HG02678 (cell line): ENCODE data around the gene ZNF469.

ENCODE experiments used
- ATAC-seq: cut with Tn5 transposase; IDR thresholded peaks from one replicate; pipeline ENCODE4 v1.9.1; 2021; ENCODE audit warnings: mild to moderate bottlenecking, moderate library complexity; ENCODE audit not compliant: unreplicated experiment

Gene ZNF469

DNA sequence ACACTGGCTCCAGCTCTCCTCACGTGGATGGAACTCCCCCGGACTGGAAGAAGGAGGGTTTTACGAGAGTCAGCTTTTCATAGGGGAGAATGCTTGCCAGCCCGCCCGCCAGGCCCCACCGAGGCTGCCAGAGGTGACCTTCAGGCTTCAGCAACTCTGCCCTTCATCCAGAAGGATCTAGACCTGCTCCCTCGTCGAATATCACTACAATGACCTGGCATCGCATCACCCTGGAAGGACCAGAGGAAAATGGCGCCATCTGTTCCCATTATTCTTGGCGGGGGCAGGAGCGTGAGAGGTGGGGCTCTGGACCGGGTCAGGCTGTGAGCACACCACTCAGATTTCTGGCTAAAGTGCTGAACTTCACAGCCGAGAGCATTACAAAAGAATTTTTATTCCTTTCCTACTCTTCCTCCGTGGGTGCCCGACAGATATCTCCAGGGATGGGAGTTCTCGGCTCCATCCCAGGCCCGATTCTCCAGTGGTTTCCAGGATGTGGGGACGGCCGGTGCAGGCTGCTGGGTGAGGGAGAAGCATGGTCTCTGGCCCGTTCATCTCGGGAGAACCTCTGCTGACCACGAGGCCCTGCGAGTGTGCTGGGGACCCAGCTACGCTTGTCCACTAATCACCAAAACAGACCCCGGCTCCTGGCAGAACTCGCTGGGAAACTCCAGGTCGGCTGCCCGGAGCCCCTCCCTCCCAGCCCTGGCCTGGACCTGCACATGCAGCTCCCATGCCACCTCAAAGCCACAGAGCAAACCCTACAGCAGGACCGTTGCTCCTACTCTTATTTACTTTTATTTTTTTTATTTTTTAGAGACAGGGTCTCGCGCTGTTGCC lies 36.8 kb upstream of the ZNF469 start:
- ATAC-seq: no peak

DNA sequence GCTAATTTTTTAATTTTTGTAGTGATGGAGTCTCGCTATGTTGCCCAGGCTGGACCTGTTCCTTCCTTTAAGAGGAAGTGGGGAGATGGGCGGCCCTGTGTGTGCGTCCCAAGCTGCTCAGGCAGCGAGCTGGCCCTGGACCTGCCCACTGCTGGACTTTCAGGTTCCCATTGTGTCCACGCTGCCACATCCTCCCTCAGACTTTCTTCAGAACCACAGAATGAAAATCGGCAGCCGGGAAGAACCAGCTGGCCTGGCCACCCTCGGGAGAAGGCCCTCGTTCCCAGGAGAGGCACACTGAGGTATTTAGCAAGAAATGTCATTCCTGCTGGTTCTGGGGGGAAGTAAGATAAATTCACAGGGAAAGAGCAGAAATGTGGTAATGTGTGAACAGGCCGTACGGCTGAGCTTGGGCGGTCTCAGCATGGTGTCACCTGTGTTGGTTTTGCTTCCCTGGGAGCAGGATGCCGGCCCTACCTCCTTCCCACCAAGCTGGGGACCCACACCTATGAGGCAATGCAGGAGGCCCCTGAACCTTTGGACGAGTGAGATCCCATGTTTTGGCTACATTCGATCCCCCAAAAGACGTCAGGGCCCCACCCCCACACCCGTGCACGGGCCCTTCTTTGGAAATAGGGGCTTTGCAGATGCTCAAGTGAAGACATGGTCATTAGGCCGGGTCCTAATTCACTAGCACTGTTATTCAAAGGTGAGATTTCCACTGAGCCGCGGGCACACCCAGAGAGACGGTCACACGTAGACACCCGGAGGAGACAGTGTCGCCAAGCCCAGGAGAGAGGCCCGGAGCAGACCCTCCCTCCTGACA lies 35.9 kb upstream of the ZNF469 start:
- ATAC-seq: no peak

DNA sequence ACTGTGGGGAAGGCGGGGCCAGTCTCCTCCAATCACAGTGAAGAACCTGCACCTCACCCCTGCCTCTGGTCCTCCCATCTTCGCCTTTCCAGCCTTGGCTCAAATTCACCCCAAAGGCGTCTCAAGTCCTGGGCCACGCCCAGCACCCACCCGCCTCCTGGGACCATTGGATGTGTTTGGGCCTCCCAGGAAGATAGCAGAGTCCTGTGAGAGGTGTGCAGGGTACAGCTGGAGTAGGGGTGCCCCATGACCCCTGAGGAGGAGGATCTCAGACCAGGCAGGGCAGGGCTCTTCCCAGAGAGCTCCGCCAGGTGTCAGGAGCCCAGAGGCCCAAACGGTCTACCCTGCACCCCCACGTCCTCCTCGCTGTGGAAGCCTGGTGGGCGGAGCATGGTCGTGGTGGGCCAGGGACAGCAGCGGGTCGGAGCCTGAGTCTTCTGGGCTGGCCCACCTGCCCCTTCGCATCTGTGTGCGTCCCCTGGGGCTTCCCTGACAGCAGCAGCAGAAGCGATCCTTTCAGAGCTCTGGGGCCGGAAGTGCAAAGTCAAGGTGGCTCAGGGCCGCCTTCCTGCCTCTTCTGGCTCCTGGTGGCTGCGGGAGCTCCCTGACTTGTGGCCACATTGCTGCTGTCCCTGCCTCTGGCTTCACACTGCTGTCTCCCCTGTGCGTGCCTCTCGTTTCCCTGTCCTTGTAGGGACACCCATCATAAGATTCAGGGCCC lies 34.9 kb upstream of the ZNF469 start:
- no peak for ATAC-seq

DNA sequence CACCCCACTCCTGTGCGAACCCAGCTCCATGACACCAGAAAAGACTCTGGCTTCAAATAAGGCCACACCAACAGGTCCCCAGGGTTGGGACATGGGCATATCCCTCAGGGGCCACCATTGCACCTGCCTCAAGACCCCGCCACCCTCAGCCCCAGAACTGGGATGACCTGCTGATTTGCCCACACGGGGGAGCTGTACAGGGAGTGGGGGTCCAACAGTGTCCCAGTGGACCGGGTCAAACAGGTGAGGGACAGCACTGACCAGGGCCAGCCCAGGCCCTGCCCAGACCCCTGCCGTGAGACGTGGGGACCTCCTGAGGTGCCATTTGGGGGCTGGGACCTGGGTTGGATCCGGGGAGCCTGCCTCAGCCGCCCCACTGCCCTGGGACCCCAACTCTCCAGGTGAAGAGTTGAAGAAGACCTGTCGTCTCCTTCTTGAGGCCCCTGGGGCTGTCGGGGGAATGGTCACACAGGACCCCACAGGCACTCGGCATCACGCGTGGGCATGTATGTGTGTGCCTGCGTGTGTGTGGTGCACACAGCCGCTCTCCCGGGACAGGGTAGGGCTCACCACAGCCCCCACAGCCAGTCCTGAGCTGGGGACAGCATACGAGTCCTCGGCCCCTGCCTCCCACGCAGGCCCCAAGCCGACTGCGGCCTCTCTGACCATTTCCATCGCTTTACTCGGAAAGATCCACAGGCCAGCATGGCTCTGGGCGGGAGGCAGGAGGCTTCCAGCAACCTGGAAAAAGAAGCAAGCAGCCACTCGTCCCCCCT lies 34.2 kb upstream of the ZNF469 start:
- no peak for ATAC-seq

DNA sequence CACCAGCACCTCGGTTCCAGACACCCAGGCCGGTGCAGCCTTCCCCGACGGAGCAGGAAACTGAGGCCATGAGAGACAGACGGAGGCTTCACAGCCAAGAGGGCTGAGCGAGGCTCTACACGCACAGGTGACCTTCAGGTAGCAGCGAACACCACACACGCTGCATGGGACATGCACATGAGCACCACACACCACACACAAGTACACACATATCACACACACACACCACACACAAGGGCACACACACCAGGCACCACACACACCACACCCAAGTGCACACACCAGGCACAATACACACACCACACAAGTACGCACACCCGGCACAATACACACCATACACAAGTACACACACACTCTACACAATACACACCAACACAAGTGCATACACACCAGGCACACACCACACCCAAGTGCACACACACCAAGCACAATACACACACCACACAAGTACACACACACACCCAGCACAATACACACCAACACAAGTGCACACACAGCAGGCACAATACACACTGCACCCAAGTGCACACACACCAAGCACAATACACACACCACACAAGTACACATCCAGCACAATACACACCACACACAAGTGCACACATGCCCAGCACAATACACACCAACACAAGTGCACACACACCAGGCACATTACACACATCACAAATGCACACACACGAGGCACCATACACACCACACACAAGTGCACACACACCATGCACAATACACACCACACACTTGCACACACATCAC lies 33.4 kb upstream of the ZNF469 start:
- ATAC-seq: no peak

DNA sequence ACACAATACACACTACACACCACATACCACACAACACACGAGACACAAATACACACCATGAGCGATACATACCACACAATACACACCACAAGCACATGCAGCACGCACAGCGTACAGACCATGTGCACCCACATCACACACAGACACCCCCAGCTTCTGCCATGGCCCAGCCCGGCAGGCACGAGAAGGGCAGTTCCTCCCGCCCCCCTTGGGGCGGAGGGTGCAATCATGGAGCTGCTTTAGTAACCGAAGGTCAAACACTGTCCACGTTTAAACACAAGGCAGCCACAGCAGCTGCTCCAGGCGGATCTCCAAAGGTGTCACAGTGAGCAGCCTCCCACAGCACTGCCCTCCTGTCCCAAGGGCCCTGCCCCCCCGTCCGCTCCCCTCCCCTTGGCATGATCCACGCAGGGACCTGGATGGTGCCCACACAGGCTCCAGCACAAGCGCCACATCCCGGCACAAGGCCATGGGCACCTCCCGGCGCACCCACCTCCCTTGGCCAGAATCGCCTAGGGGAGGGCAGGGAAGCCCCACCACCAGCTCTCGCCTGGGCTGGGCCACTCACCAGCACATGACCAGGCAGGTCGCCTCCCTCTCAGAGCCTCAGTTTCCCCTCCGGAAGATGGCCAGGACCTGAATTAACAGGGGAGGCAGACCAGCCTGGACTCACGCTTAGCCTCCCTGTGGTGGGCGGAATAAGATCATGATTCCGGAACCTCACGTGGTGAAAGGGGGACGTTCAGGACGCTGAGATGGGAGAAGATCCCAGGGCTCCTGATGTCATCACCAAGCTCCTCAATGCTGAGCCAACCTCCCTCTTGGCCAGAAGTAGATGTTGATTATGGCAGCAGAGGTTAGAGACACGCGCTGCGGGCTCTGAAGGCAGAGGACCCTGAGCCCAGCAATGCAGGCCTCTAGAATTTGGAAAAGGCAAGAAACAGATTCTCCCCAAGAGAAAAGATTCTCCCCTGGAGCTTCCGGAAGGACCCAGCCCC lies 32.6 kb upstream of the ZNF469 start:
- no peak for ATAC-seq

DNA sequence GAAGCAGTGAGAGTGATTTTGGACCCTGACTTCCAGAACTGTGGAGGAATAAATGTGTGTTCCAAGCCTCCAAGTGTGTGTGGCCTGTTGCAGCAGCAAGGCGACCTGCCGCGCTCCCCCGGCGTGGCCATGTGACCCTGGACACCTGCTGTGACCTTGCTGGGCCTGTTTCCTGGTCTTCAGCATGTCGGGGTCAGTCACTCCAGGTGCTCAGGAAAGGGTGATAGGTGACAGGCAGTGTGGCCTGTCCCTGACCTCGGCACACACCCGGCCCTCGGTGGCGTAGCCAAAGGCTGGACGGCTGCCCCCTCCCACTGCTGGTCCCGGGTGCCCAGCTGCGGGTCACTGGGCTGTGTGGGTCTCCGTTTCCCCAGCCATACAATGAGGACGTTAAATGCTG lies 31.8 kb upstream of the ZNF469 start:
- ATAC-seq: no peak

DNA sequence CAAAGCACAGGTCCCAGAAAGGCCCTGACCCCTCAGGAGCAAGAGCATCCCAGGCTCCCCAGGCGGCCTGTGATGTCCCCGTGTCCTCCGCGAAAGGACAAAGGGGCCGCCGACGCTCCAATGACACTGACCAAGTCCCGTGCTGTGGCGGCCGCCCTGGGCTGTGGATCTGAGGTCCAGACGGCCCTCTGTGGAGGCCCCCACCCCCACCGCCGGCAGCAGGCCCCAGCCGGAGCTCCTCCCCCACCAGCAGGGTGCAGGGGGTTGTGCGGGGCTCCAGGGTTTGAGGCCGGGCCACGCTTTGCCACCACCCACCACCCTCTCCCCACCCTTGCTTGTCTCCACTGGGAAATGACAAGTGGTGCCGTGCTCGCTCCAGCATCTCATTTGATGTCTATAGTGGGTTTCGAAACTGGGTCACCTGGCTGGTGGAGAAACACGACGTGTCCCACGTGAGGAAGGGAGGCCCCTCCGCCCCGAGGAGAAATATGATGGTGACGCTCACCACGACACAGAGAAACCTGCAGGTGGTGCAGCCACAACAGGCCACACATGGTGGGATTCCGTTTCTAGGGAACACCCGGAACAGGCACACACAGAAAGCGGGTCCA lies 31.2 kb upstream of the ZNF469 start:
- ATAC-seq: no peak

DNA sequence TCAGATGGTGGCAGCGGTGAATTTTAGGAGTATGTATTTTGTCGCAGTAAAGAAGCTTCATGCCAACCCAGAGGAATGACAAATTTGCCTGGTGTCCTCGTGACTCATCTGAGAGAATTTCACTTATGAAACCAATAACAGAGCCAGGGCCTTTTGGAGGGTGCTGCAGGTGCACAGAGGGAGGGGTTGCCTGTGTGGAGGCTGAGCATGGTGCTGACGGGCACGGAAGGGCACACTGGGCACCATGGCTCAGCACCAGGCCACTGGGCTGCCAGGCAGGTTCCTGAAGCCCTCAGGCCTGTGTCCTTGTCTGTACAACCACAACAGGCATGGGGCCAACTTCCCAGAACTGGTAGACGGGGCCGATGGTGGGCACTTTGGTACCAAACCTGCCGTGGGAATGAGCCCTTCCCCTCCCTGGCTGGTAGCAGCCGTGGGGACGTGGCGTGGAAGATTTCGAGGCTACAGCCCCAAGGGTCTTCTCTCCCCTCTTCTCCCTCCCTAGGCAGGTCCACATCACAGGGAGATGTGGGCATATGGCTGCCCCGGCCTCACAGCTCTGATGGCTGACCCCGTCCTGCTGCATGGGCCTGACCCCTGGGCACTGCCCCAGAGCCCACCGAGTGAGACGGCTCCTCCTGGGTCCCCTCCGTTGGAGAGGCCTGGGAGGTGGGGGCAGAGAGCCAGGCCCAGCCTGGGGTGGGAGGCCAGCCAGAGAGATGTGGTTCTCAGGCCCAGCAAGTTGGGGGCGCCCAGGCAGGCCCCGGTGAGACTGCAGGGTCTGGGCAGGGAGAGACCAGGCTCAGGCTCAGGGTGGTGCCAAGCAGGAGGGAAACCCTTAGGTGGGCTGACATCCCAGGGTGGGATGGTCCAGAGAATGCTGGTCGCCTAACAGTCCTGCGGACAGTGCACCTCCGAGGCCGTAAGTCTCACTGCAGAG lies 30.2 kb upstream of the ZNF469 start:
- no peak for ATAC-seq

DNA sequence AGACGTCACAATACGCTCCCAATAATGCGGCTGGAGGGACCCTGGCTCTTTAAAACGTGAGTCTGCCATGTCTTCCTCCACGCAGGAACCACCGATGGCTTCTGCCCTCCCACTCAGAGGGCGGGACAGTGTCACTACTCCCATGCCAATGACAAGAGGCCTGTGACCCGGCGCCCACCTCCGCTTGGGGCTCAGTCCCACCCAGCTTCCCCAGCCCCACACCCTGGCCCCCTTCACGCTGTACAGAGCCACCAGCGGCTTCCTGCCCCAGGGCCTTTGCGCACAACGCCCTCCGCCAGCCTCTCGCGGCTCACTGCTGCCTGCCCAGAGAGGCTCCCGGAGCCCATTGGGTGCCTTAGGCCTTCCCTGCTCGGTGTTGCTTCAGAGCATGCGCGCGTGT lies 29.5 kb upstream of the ZNF469 start:
- ATAC-seq: no peak

DNA sequence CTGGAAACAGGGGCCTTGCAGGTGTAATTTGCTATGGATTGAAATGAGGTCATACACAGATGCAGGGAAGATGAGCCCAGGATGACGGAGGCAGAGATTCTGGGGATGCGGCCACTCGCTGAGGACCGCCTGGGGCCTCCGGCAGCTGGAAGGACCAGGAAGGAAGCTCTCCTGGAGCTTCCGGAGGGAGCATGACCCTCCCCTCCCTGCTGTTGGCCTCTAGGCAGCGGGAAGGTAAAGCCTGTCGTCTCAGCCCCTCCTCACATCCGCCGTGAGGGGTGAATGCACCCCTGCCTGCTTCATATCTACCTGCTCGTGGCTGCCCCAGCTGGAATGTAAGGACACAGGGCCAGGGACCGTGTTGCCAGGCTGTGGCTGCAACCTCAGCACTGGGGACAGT lies 29.1 kb upstream of the ZNF469 start:
- ATAC-seq: no peak

DNA sequence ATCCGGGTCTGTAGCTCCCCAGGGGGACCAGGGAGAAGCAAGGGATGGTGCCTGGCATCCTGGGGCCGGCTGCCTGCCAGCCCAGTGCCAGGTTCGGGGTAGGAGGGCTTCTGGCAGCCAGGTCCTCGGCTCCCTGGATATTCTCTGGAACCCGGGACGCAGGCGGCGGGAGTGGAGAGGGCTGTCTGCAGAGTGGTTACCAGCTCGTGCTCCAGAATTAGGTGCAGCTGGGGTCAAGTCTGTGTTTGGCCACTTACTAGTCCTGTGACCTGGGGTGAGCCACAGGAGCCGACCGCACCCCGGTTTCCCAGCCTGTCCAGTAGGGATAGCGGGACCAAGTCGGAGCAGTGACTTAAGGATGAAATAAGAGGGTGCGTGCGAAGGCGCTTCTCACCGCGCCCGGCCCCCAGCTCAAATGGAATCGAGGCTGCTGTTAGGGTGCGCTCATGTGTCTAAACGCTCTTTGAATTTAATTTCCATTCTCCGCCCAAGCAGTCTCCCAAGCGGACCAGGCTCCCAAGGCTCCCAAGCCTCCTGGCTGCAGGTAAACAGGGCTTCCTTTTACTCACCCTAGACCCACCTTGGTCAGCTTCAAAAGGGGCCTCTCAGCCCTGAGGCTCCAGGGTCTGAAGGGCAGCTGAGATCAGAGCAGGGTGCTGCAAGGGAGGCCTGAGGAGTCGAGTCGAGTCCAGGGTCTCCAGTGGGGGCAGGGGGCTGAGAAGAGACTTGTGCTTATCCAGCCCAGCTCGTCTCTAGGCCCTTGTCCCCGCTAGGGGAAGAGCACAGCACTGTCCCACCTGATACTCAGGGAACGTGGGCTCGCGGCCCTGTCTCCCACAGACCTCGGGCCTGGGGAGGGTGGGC lies 28.3 kb upstream of the ZNF469 start:
- ATAC-seq: no peak

DNA sequence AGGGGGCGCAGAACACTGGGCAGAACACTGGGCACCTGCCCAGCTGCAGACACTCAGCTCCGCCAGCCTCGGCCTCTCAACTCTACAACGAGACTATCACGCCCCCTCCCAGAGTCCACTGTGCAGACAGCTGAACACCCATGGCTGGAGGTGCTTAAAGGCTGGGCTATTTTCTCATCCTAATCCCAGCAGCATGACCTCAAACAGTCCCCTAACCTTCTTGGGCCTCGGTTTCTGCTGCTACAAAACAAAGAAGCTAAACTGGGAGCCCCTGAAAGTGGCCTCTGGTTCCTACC lies 27.7 kb upstream of the ZNF469 start:
- no peak for ATAC-seq

DNA sequence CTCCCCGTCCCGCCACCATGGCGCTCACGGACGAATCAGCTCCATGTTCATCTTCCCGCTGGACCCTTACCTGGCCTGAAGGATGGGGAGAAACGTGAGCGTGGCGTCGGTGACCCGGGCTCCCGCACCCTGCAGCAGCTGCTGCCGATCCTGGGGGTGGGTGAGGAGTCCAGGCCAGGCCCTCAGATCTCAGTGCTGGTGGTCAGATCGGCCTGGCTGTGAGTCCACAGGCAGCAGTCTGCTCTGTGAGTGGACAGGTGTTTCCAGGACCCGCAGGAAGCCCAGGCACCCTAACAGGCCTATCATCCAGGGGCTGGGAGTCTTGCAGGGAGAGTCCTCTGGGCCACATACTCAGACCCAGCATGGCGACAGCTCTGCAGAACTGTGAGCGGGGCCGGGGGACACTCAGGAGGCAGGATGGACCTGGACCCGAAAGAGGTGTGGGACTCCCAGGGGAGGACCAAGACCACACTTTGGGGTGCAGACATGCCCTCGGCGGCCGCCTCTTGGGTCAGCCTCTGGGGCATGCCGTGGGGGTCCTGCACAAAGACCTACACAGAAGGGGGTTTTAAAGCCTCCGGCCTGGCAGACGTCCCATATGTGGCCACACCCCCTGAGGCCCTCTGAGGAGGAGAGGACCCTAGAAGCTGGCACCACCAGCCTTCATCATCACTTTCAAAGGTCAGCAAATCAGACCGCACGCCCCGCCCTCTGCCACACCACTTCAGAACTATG lies 27.2 kb upstream of the ZNF469 start:
- no peak for ATAC-seq

DNA sequence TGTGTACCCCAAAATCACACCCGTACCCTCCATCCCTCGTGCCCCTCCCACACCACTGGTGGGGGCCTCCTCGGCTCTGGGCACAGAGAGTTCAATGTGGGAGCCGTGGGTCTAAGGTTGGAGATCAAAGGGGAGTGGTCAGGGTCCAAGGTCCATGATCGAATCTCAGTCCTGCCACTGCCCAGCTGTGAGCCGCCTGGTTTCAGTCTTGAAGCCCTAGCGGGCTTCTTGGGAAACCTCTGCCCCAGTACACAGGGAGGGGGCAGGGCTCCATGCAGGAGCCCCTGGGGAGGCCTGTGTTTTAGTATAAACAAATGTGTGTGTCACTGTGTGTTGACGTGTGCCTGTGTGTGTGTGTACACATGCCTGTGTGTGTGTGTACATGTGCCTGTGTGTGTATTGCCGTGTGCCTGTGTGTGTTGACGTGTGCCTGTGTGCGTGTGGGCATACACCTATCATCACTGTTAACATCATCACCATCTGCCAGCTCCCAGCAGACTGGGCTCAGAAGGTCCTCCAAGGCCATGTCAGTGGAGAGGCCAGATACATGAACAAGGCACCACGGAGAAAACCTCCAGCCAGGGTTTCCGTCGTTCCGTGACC lies 26.5 kb upstream of the ZNF469 start:
- no peak for ATAC-seq
